HG03354 (cell line): Measurements from ENCODE around the gene PATE3.

Source experiments
- ATAC-seq: cut with Tn5 transposase; IDR thresholded peaks from one replicate; pipeline ENCODE4 v1.9.1; 2021; ENCODE audit warnings: mild to moderate bottlenecking; ENCODE audit not compliant: unreplicated experiment, poor library complexity, severe bottlenecking

PATE3 gene

GRCh38 chr11:125787827-125788226, at the start of gene PATE3:
Gene PATE3 (plus strand): TSS chr11:125788127. CDS start chr11:125788152, 25 bp downstream.
- ATAC-seq, result no peak

- no peak for ATAC-seq
Measured at GRCh38 chr11:125740617-125741016, 47.3 kb upstream of the PATE3 start.

GRCh38 chr11:125743681-125744080, 44.2 kb upstream of the PATE3 start:
- ATAC-seq, result no peak

- no peak for ATAC-seq
Measured at GRCh38 chr11:125745979-125746378, 41.9 kb upstream of the PATE3 start, which contains the start of gene PATE1. Gene PATE1 (plus strand): TSS chr11:125746279. CDS start chr11:125746305, 26 bp downstream.

- ATAC-seq, result no peak
Measured at GRCh38 chr11:125750629-125751028, 37.3 kb upstream of the PATE3 start.

GRCh38 chr11:125756050-125756449, 31.9 kb upstream of the PATE3 start:
- no peak for ATAC-seq

GRCh38 chr11:125762445-125762844, 25.5 kb upstream of the PATE3 start:
- ATAC-seq, result no peak

- no peak for ATAC-seq
Measured at GRCh38 chr11:125763483-125763882, 24.4 kb upstream of the PATE3 start.

- ATAC-seq, result no peak
Measured at GRCh38 chr11:125766251-125766650, 21.7 kb upstream of the PATE3 start.

GRCh38 chr11:125768336-125769046, 19.4 kb upstream of the PATE3 start:
- ATAC-seq, result no peak

- ATAC-seq, result no peak
Measured at GRCh38 chr11:125770583-125770982, 17.3 kb upstream of the PATE3 start.

GRCh38 chr11:125772834-125773505, 15.0 kb upstream of the PATE3 start:
- no peak for ATAC-seq

GRCh38 chr11:125773516-125773915, 14.4 kb upstream of the PATE3 start:
- ATAC-seq, result no peak

GRCh38 chr11:125777309-125777708, 10.6 kb upstream of the PATE3 start:
- no peak for ATAC-seq

GRCh38 chr11:125778728-125779127, 9.2 kb upstream of the PATE3 start, which contains the start of gene PATE2:
Gene PATE2 (minus strand): TSS chr11:125778828. CDS start chr11:125778773, 55 bp downstream.
- no peak for ATAC-seq

- no peak for ATAC-seq
Measured at GRCh38 chr11:125784678-125785077, 3.2 kb upstream of the PATE3 start.

GRCh38 chr11:125790825-125791224, 2.9 kb downstream of the PATE3 start:
- no peak for ATAC-seq

- ATAC-seq, result no peak
Measured at GRCh38 chr11:125797641-125798040, 9.7 kb downstream of the PATE3 start.

- no peak for ATAC-seq
Measured at GRCh38 chr11:125799808-125800207, 11.9 kb downstream of the PATE3 start.

GRCh38 chr11:125802387-125802786, 14.5 kb downstream of the PATE3 start:
- ATAC-seq, result no peak

GRCh38 chr11:125807909-125808308, 20.0 kb downstream of the PATE3 start:
- no peak for ATAC-seq
